GM12878 (cell line): ENCODE results near the gene PRRC2C. TPM values are rescaled to one million over a fixed set of nuclear protein-coding genes. Genes with fewer than 3 reads are reported as not detected.

Experiments
- BCL3 ChIP-seq: IDR thresholded peaks from 2 replicates; pipeline ENCODE4 v1.6.1; 2011; ENCODE audit warnings: borderline replicate concordance, low read depth, mild to moderate bottlenecking, moderate library complexity, low read length; ENCODE audit not compliant: insufficient read depth, poor library complexity, severe bottlenecking
- BHLHE40 ChIP-seq, 2 experiments: fragments of 450-650 bp in 1 of 2; IDR thresholded peaks; 2 replicates each; pipeline ENCODE4 v1.6.1; 2011 to 2017; ENCODE audit warnings: low read depth in 2 of 2, borderline replicate concordance in 1 of 2, improper control_type of control experiment in 1 of 2, low read length in 1 of 2, mild to moderate bottlenecking in 1 of 2
- BMI1 ChIP-seq: fragments of 450-650 bp; IDR thresholded peaks from 2 replicates; pipeline ENCODE4 v1.6.1; 2016; ENCODE audit warnings: mild to moderate bottlenecking, moderate library complexity, borderline replicate concordance
- CREM ChIP-seq: IDR thresholded peaks from 2 replicates; pipeline ENCODE4 v1.6.1; 2014; ENCODE audit warnings: antibody characterized with exemption, low read depth
- ESRRA ChIP-seq: IDR thresholded peaks from 2 replicates; pipeline ENCODE4 v1.6.1; 2012; ENCODE audit warnings: mild to moderate bottlenecking, low read length, improper control_type of control experiment
- FOXK2 ChIP-seq: fragments of 450-650 bp; IDR thresholded peaks from 2 replicates; pipeline ENCODE4 v1.6.1; 2017; ENCODE audit warnings: mild to moderate bottlenecking, moderate library complexity
- IKZF2 ChIP-seq, 2 experiments: fragments of 450-650 bp; IDR thresholded peaks; 2 replicates each; pipeline ENCODE4 v1.6.1; 2017; ENCODE audit warnings: mild to moderate bottlenecking in 2 of 2, moderate library complexity in 2 of 2
- MYC ChIP-seq: IDR thresholded peaks from 2 replicates; pipeline ENCODE4 v1.6.1; 2011; ENCODE audit warnings: mild to moderate bottlenecking, low read length, moderate library complexity, inconsistent platforms; ENCODE audit not compliant: insufficient read depth, insufficient replicate concordance, insufficient read length, severe bottlenecking
- NBN ChIP-seq: fragments of 450-650 bp; IDR thresholded peaks from 2 replicates; pipeline ENCODE4 v1.6.1; 2016
- POLR2AphosphoS5 ChIP-seq: IDR thresholded peaks from 2 replicates; pipeline ENCODE4 v1.6.1; 2011; ENCODE audit warnings: mild to moderate bottlenecking, low read length, inconsistent platforms
- RCOR1 ChIP-seq: conservative IDR thresholded peaks from 2 replicates; pipeline ENCODE4 v1.6.1; 2012; ENCODE audit warnings: low read depth, low read length, improper control_type of control experiment
- REST ChIP-seq: IDR thresholded peaks from 2 replicates; pipeline ENCODE4 v1.6.1; 2012; ENCODE audit warnings: mild to moderate bottlenecking, low read depth, low read length
- SRF ChIP-seq, 2 experiments: IDR thresholded peaks; 2 replicates each; pipeline ENCODE4 v1.6.1; 2011; ENCODE audit warnings: low read depth in 2 of 2, low read length in 2 of 2, mild to moderate bottlenecking in 1 of 2, moderate library complexity in 1 of 2
- TARDBP ChIP-seq: IDR thresholded peaks from 2 replicates; pipeline ENCODE4 v1.6.1; 2016; ENCODE audit warnings: borderline replicate concordance
- ZBTB40 ChIP-seq: fragments of 450-650 bp; IDR thresholded peaks from 2 replicates; pipeline ENCODE4 v1.6.1; 2016; ENCODE audit warnings: mild to moderate bottlenecking, moderate library complexity, borderline replicate concordance
- ZNF592 ChIP-seq: fragments of 450-650 bp; IDR thresholded peaks from 2 replicates; pipeline ENCODE4 v1.6.1; 2017; ENCODE audit warnings: mild to moderate bottlenecking, moderate library complexity
- polyA plus RNA-seq, 11 experiments: library from polyadenylated mRNA; depleted of rRNA in 4 of 11; unstranded in 6 of 11; stranded (reverse) in 5 of 11; fragments of >200 nt; fragmentation: Nextera tagmentation in 4 of 11; fragmentation: Illumina TruSeq in 1 of 11; extraction: Ambion mirVana in 4 of 11; extraction: Trizol in 1 of 11; gene quantifications; 1 replicate in 1 of 11; 2 replicates in 10 of 11; pipeline versions ENCODE4 v1.2.1 to v1.2.3, GENCODE V29; 2011 to 2016; ENCODE audit warnings: inconsistent platforms in 2 of 11, missing spikeins in 2 of 11, low read depth in 1 of 11
- total RNA-seq, 4 experiments: library from RNA; depleted of rRNA in 3 of 4; stranded (reverse); fragments of >200 nt in 3 of 4; fragmentation: Illumina TruSeq in 1 of 4; extraction: Trizol in 1 of 4; gene quantifications; 2 replicates each; pipeline versions ENCODE4 v1.2.1 to v1.2.3, GENCODE V29; 2013 to 2021

PRRC2C gene
- total and polyA plus RNA-seq, 10 of the 15 experiments (the other 5 are each of a cell fraction or from before 2014, with no cell fraction given), result 53.4 to 182 (median 91.8) TPM

GRCh38 chr1:171486048-171486519, 754 bp downstream of the PRRC2C start (continued):
- TF ChIP-seq ZBTB40 (no peak), MYC (no peak), BCL3 (no peak), ESRRA (no peak), SRF (IDR thresholded peaks at IDR 0.05; ENCODE audit: low read depth in 2 of 2, low read length in 2 of 2) (no peak), IKZF2 (IDR thresholded peaks at IDR 0.05) (0 out of 4 replicates have a peak, but pooled peaks of 1 of the 2 experiments have one; percentile 0), BMI1 (no peak), BHLHE40 (IDR thresholded peaks at IDR 0.05; ENCODE audit: borderline replicate concordance in 1 of 2, low read depth in 2 of 2, low read length in 1 of 2) (no peak), TARDBP (no peak), CREM (no peak), RCOR1 (no peak), REST (no peak), ZNF592 (no peak), POLR2AphosphoS5 (no peak), FOXK2 (no peak), NBN (0 out of 2 replicates have a peak, but pooled peaks have one; percentile 3)
